Thyroid gland (tissue), 4 donors: ENCODE results near the gene RAD9A.

Source experiments
- CTCF ChIP-seq, 6 experiments: fragments of 200-600 bp in 3 of 6; fragments of 450-650 bp in 3 of 6; sonication (generic) in 3 of 6; IDR thresholded peaks; one replicate each; pipeline ENCODE4 v1.5.1; 2016 to 2019; ENCODE audit warnings: antibody characterized with exemption in 6 of 6, mild to moderate bottlenecking in 2 of 6, inconsistent platforms in 1 of 6, moderate library complexity in 1 of 6
- POLR2A ChIP-seq, 2 donors: fragments of 450-650 bp; IDR thresholded peaks; one replicate each; pipeline ENCODE4 v1.6.1; 2017; ENCODE audit warnings: antibody characterized with exemption in 2 of 2, mild to moderate bottlenecking in 2 of 2, moderate library complexity in 1 of 2

DNA sequence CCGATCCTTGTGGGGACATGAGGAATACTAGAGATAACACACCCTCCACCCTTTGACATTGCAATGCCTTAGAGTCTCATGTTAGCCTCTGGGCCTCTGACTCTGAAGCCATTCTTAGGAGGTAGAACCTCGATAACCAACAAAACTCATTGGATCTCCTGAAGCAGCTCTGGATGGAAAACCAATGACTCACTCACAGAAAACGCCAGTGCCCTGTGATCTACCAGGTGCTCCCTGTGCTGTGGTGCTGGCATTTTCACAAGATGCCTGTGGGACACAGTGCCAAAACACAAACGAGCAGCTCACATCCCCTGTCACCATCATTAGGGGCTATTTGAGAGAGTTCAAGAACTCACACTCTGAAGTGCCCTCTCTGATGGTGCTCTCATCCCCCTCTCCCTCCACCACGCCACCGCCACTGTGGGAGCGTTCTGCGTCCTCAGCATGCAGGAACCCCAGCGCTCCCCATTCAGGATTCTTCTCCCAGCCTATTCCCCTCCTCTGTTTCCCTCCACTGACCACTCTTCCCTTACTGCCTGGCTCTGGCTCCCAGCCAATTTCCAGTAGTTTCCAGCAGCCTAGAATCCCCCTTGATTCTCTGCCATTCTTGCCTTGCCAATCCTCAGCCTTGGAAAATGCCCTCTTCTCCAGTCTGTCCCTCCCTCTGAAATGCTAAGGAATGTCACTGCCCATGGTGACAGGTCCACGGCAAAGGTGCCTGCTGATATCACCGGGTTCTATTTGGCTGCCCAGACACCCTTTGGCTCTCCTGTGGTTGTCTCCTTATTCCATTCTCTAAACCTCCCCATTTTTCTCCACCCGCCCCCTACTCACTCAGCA is 33.7 kb upstream of the RAD9A start:
- TF ChIP-seq CTCF (IDR thresholded peaks at IDR 0.05) (no peak), POLR2A (IDR thresholded peaks at IDR 0.05) (no peak)
